Gastrocnemius medialis (tissue), 4 donors: ENCODE results near the gene CPA4. TPM values are rescaled to one million over a fixed set of nuclear protein-coding genes. Genes with fewer than 3 reads are reported as not detected.

Source experiments
- ATAC-seq, 2 donors: fragments of 150-250 bp; one replicate each; pipeline ENCODE4 v1.9.1; 2016
- DNase-seq, 2 donors: peaks; one replicate each; pipeline ENCODE4 v3.0.0-alpha.2; 2019
- H3K27ac ChIP-seq, 4 donors: fragments of 200-600 bp; sonication (generic); 1 replicate in 1 of 4; 2 replicates in 3 of 4; pipeline ENCODE4 v1.5.1; 2016 to 2018; ENCODE audit warnings: mild to moderate bottlenecking in 2 of 4, moderate library complexity in 1 of 4
- H3K27me3 ChIP-seq, 3 donors: fragments of 200-600 bp; sonication (generic) in 2 of 3; 1 replicate in 1 of 3; 2 replicates in 2 of 3; pipeline versions ENCODE4 v1.5.1 to v1.6.0; 2016 to 2019; ENCODE audit warnings: mild to moderate bottlenecking in 1 of 3, moderate library complexity in 1 of 3
- H3K36me3 ChIP-seq, 2 donors: fragments of 200-600 bp; sonication (generic) in 1 of 2; one replicate each; pipeline ENCODE4 v1.5.1; 2017 to 2018
- H3K4me1 ChIP-seq, 2 donors: fragments of 200-600 bp; sonication (generic) in 1 of 2; one replicate each; pipeline ENCODE4 v1.5.1; 2016 to 2017; ENCODE audit warnings: mild to moderate bottlenecking in 2 of 2
- H3K4me3 ChIP-seq, 4 donors: fragments of 200-600 bp; sonication (generic) in 3 of 4; 1 replicate in 1 of 4; 2 replicates in 3 of 4; pipeline ENCODE4 v1.5.1; 2016 to 2019; ENCODE audit warnings: mild to moderate bottlenecking in 2 of 4
- H3K9me3 ChIP-seq, 3 donors: fragments of 200-600 bp; sonication (generic) in 2 of 3; 1 replicate in 1 of 3; 2 replicates in 2 of 3; pipeline ENCODE4 v1.5.1; 2016 to 2019
- CTCF ChIP-seq, 5 experiments: fragments of 450-650 bp in 3 of 5; fragments of 200-600 bp in 2 of 5; sonication (generic) in 2 of 5; IDR thresholded peaks in 4 of 5; conservative IDR thresholded peaks in 1 of 5; 1 replicate in 4 of 5; 2 replicates in 1 of 5; pipeline ENCODE4 v1.5.1; 2016 to 2019; ENCODE audit warnings: antibody characterized with exemption in 5 of 5, mild to moderate bottlenecking in 3 of 5, moderate library complexity in 3 of 5
- POLR2A ChIP-seq, 2 donors: fragments of 450-650 bp; IDR thresholded peaks; one replicate each; pipeline ENCODE4 v1.6.1; 2017; ENCODE audit warnings: antibody characterized with exemption in 2 of 2, mild to moderate bottlenecking in 2 of 2, moderate library complexity in 2 of 2
- in situ Hi-C, 4 donors: fragments of 200-750 bp; cut with MboI; loops; one replicate each; pipeline versions ENCODE4 v1.15.0 to v1.8.0; 2017; ENCODE audit warnings: low sequenced_read_pairs in 4 of 4
- intact Hi-C: fragments of 100-400 bp; cut with DNase I; formaldehyde crosslinking; loops from one replicate; pipeline ENCODE4 v1.15.1; 2023; ENCODE audit warnings: low total_unique reads
- total RNA-seq, 4 donors: library from RNA; depleted of rRNA; stranded (reverse); fragments of >200 nt; gene quantifications; one replicate each; pipeline versions ENCODE4 v1.1.0 to v1.2.3, GENCODE V29; 2016

CPA4 gene
- total RNA-seq, 4 donors from 2014 or later = not detected

- ATAC-seq (no peak), DNase-seq (no peak)
- Histone ChIP-seq H3K4me1 (peaks cover 7 to 18% of the 10 kb centered on the region in 2 donors), H3K27ac (no peak overlapping the region), H3K36me3 (no peaks in the 10 kb centered on the region), H3K4me3 (no peak overlapping the region), H3K9me3 (no peaks in the 10 kb centered on the region), H3K27me3 (peaks cover 32 to 46% (median 44%) of the 10 kb centered on the region in 3 donors)
- TF ChIP-seq CTCF (IDR thresholded peaks at IDR 0.05 in 4 of 5, conservative IDR thresholded peaks at IDR 0.05 in 1 of 5) (no peak), POLR2A (IDR thresholded peaks at IDR 0.05) (no peak)
- in situ Hi-C loops (no loop called here), intact Hi-C loops (no loop called here)
Measured at GRCh38 chr7:130274296-130274695, 18.7 kb upstream of the CPA4 start.

- Histone ChIP-seq H3K27me3 (peaks cover 32 to 46% (median 44%) of the 10 kb centered on the region in 3 donors), H3K36me3 (no peaks in the 10 kb centered on the region), H3K4me3 (no peak overlapping the region), H3K27ac (no peak overlapping the region), H3K4me1 (peaks cover 7 to 18% of the 10 kb centered on the region in 2 donors), H3K9me3 (no peaks in the 10 kb centered on the region)
- no peak for DNase-seq
- intact Hi-C loops = loop anchor here (5.0 kb wide), 2 partner anchors 77 to 212 kb away; no protein-coding TSS in a partner anchor
- ATAC-seq = no peak
- TF ChIP-seq POLR2A (IDR thresholded peaks at IDR 0.05) (no peak), CTCF (IDR thresholded peaks at IDR 0.05 in 4 of 5, conservative IDR thresholded peaks at IDR 0.05 in 1 of 5) (no peak)
- in situ Hi-C loops = no loop called here
Measured at GRCh38 chr7:130274983-130275591, 17.9 kb upstream of the CPA4 start.

GRCh38 chr7:130275826-130276297 is 17.1 kb upstream of the CPA4 start:
- in situ Hi-C loops (no loop called here), intact Hi-C loops (loop anchor here (5.0 kb wide), 2 partner anchors 76 to 211 kb away; no protein-coding TSS in a partner anchor)
- Histone ChIP-seq H3K4me3 (no peak overlapping the region), H3K4me1 (peaks cover 7 to 18% of the 10 kb centered on the region in 2 donors), H3K9me3 (no peaks in the 10 kb centered on the region), H3K27ac (no peak overlapping the region), H3K36me3 (no peaks in the 10 kb centered on the region), H3K27me3 (peaks cover 32 to 46% (median 44%) of the 10 kb centered on the region in 3 donors)
- ATAC-seq = no peak
- TF ChIP-seq POLR2A (IDR thresholded peaks at IDR 0.05) = no peak
- TF ChIP-seq CTCF (IDR thresholded peaks at IDR 0.05 in 4 of 5, conservative IDR thresholded peaks at IDR 0.05 in 1 of 5) = no peak
- DNase-seq = no peak

GRCh38 chr7:130276796-130277762 is 15.9 kb upstream of the CPA4 start:
- intact Hi-C loops (loop anchor here (5.0 kb wide), 2 partner anchors 75 to 210 kb away; no protein-coding TSS in a partner anchor), in situ Hi-C loops (no loop called here)
- Histone ChIP-seq H3K4me1 (peaks cover 7 to 18% of the 10 kb centered on the region in 2 donors), H3K36me3 (no peaks in the 10 kb centered on the region), H3K4me3 (no peak overlapping the region), H3K9me3 (no peaks in the 10 kb centered on the region), H3K27me3 (peaks cover 32 to 46% (median 41%) of the 10 kb centered on the region in 3 donors), H3K27ac (no peak overlapping the region)
- no peak for ATAC-seq
- DNase-seq = no peak
- TF ChIP-seq POLR2A (IDR thresholded peaks at IDR 0.05) = no peak
- TF ChIP-seq CTCF (IDR thresholded peaks at IDR 0.05 in 4 of 5, conservative IDR thresholded peaks at IDR 0.05 in 1 of 5) = no peak
